K562 (cell line): ENCODE measurements around the gene XYLB. TPM values are rescaled to one million over a fixed set of nuclear protein-coding genes. Genes with fewer than 3 reads are reported as not detected.

Source experiments
- GABPB1 ChIP-seq: sonication (generic); formaldehyde crosslinking; IDR thresholded peaks from 2 replicates; pipeline ENCODE4 v1.8.0; 2022; ENCODE audit warnings: mild to moderate bottlenecking, missing genetic modification reagents
- REST ChIP-seq, 2 experiments: fragments of 450-650 bp; formaldehyde crosslinking in 1 of 2; IDR thresholded peaks; 2 replicates each; pipeline versions ENCODE4 v1.4.0 to v1.6.1; 2014 to 2020; ENCODE audit warnings: mild to moderate bottlenecking in 2 of 2, borderline replicate concordance in 1 of 2, low read depth in 1 of 2
- SUPT5H ChIP-seq: fragments of 450-650 bp; IDR thresholded peaks from 2 replicates; pipeline ENCODE4 v1.6.1; 2016
- TCFL5 ChIP-seq: fragments of 250-450 bp; sonication (Bioruptor Pico); conservative IDR thresholded peaks from 2 replicates; pipeline ENCODE4 v1.6.1; 2021; ENCODE audit warnings: mild to moderate bottlenecking, moderate library complexity, matching md5 sums
- polyA plus RNA-seq, 8 experiments: library from polyadenylated mRNA; depleted of rRNA in 4 of 8; stranded (reverse) in 5 of 8; unstranded in 3 of 8; fragments of >200 nt; fragmentation: Nextera tagmentation in 2 of 8; fragmentation: Illumina TruSeq in 1 of 8; extraction: Ambion mirVana in 2 of 8; extraction: Trizol in 1 of 8; gene quantifications; 2 replicates each; pipeline versions ENCODE4 v1.2.1 to v1.2.3, GENCODE V29; 2011 to 2014; ENCODE audit warnings: inconsistent platforms in 1 of 8, missing spikeins in 1 of 8
- total RNA-seq, 7 experiments: library from RNA; depleted of rRNA in 6 of 7; stranded (reverse); fragments of >200 nt in 6 of 7; fragmentation: Illumina TruSeq in 2 of 7; extraction: Trizol in 2 of 7; gene quantifications; 2 replicates each; pipeline versions ENCODE4 v1.2.1 to v1.2.3, GENCODE V29; 2011 to 2021; ENCODE audit warnings: low replicate concordance in 1 of 7
- TF ChIP-seq, protein P1 (sequence below), 2 experiments: fragments of 450-650 bp in 1 of 2; sonication (generic) in 1 of 2; formaldehyde crosslinking in 1 of 2; IDR thresholded peaks; 2 replicates each; pipeline versions ENCODE4 v1.7.1 to v1.9.0; 2016 to 2022; ENCODE audit warnings: inconsistent platforms in 1 of 2, mild to moderate bottlenecking in 1 of 2, missing genetic modification reagents in 1 of 2

XYLB gene
- total and polyA plus RNA-seq, 9 of the 15 experiments (the other 6 are each of a cell fraction or from before 2014, with no cell fraction given) = 4.0 to 20.2 (median 13.2) TPM

DNA sequence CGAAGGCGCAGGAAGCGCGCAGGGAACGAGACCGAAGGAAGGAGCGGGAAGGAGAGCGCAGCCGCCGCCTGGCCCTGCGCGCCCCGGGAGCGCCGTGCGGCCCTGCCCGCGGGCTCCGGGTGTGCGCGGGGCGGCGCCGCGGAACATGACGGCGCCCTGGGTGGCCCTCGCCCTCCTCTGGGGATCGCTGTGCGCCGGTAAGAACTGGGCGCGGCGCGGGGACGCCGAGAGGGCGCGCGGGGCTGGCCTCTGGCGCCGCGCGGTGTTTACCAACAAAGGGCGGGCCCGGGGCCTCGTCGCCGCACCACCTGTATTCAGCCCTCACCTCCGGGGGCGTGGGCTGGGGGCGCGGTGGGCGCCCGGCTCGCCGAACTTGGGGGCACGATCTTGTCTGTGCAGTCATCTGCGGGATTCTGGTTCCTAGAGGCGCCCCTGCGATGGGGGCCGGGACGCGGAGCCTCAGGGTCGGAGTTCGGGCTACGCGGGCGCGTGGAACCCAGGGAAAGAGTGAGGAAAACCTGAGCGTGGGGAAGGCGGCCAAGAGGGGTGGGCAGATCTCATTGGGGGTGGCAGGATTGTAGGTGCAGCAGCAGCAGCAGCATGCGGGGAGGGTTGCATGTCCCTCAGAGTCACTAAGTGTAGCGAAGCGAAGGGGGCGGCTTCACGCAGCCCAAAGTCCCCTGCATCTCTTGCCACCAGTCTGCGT, 107.7 kb downstream of the XYLB start (continued):
- peak; percentile 57 for TF ChIP-seq REST (IDR thresholded peaks at IDR 0.05; ENCODE audit: borderline replicate concordance)
- peak; percentile 82; the same call in 1 of the 2 replicates for TF ChIP-seq REST (CRISPR knock-in tag; IDR thresholded peaks at IDR 0.05; ENCODE audit: low read depth)
- TF ChIP-seq GABPB1 = peak; percentile 61; the same call in 1 of the 2 replicates
- TF ChIP-seq TCFL5 (CRISPR knock-in tag) = no peak
- TF ChIP-seq, protein P1, sequence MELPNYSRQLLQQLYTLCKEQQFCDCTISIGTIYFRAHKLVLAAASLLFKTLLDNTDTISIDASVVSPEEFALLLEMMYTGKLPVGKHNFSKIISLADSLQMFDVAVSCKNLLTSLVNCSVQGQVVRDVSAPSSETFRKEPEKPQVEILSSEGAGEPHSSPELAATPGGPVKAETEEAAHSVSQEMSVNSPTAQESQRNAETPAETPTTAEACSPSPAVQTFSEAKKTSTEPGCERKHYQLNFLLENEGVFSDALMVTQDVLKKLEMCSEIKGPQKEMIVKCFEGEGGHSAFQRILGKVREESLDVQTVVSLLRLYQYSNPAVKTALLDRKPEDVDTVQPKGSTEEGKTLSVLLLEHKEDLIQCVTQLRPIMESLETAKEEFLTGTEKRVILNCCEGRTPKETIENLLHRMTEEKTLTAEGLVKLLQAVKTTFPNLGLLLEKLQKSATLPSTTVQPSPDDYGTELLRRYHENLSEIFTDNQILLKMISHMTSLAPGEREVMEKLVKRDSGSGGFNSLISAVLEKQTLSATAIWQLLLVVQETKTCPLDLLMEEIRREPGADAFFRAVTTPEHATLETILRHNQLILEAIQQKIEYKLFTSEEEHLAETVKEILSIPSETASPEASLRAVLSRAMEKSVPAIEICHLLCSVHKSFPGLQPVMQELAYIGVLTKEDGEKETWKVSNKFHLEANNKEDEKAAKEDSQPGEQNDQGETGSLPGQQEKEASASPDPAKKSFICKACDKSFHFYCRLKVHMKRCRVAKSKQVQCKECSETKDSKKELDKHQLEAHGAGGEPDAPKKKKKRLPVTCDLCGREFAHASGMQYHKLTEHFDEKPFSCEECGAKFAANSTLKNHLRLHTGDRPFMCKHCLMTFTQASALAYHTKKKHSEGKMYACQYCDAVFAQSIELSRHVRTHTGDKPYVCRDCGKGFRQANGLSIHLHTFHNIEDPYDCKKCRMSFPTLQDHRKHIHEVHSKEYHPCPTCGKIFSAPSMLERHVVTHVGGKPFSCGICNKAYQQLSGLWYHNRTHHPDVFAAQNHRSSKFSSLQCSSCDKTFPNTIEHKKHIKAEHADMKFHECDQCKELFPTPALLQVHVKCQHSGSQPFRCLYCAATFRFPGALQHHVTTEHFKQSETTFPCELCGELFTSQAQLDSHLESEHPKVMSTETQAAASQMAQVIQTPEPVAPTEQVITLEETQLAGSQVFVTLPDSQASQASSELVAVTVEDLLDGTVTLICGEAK (IDR thresholded peaks at IDR 0.05) = peak; percentile 52; the same call in 1 of the 2 replicates
- TF ChIP-seq, protein P1 (CRISPR knock-in tag; IDR thresholded peaks at IDR 0.05) = no peak
- peak; percentile 20; the same call in 1 of the 2 replicates for TF ChIP-seq SUPT5H
